HG03064 (cell line): ENCODE data around the gene SEMA5A.

Experiments
- ATAC-seq: cut with Tn5 transposase; IDR thresholded peaks from one replicate; pipeline ENCODE4 v1.9.1; 2021; ENCODE audit warnings: low read depth; ENCODE audit not compliant: unreplicated experiment

The SEMA5A gene

GRCh38 chr5:9051779-9052178 lies 494.1 kb downstream of the SEMA5A start:
- no peak for ATAC-seq

- ATAC-seq = no peak
Observed at GRCh38 chr5:9047932-9048331, 497.9 kb downstream of the SEMA5A start.

GRCh38 chr5:9046756-9047481 lies 499.0 kb downstream of the SEMA5A start:
- no peak for ATAC-seq

DNA sequence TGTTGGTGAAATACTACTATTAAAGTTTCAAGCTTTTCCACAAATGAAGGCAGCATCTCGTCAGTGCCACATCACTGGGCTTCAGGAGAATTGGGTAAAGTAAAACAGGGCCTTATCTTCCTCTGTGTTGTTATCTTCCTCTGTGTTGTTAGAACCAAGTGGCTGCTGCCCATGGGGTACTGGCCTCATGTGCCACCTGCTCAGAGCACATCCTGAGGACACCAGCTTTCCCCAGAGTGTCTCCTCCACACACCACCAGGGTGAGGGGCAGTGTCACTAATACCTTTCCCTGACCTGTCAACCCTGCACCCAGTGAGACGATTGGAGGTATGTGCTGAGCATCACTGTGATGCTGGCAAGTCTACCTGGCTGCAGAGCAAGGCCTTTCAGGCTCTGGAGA lies 499.9 kb downstream of the SEMA5A start:
- no peak for ATAC-seq

DNA sequence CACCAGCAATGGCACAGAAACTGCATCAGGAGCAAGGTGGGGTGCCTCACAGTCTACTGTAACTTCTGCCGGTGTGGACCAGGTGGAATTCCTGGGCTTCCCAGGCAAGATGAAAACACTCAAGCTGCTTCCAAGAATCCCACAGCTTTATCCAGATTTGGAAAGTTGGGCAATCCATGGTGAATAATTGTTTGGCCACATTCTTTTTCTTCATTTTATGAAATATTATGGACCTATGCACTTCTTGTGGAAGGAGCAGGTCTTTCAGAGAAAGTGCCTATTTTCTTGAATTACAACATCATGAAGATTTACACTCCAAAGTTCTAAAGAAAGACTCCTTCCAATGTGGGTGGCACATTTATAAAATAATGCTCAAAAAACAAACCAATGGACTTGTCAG lies 503.6 kb downstream of the SEMA5A start:
- no peak for ATAC-seq

- ATAC-seq = no peak
Observed at GRCh38 chr5:9040475-9040874, 505.4 kb downstream of the SEMA5A start.

DNA sequence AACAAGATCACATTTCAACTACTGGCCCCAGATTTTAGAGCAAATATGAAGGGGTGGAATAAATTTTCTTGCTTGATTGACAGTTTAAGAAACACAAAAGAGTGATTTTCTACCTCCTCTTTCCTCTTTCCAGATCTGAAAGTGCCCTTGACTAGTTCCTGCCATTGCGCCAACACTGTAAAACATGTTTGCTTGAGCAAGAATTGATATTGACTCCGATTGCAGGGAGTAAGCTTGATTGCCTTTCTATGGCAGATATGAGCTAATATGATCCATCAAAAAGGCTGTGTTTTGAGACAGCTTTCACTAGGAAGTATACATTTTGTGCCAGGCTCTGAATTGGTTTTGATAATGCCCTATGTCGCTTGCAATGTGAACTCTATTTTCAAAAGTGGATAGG lies 508.8 kb downstream of the SEMA5A start:
- ATAC-seq = no peak

GRCh38 chr5:9035346-9035745 lies 510.5 kb downstream of the SEMA5A start:
- ATAC-seq = no peak

GRCh38 chr5:9034649-9035048 lies 511.2 kb downstream of the SEMA5A start:
- no peak for ATAC-seq

DNA sequence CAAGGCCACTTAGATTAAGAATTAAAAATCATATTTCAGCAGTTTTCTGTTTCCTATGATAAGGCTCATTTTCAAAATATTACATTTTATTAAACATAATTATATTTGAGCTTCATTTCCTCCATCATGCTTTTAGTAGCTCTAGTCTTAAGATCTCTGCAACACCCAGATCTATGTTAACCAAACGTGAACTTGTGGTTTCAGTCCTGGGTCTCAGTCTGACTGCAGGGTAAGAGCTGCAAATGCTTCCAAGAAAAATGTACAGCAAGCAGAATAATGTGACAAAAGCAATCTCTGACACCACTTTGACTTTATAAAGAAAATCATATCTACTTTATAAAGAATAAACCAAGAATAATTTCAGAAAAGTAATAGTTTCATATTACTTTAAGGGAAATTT lies 512.4 kb downstream of the SEMA5A start:
- no peak for ATAC-seq

- no peak for ATAC-seq
Observed at GRCh38 chr5:9025942-9026341, 519.9 kb downstream of the SEMA5A start.

GRCh38 chr5:9020996-9021395 lies 524.9 kb downstream of the SEMA5A start:
- no peak for ATAC-seq

GRCh38 chr5:9015937-9016270 lies 530.0 kb downstream of the SEMA5A start:
- ATAC-seq = no peak

- no peak for ATAC-seq
Observed at GRCh38 chr5:9015260-9015936, 530.5 kb downstream of the SEMA5A start.

DNA sequence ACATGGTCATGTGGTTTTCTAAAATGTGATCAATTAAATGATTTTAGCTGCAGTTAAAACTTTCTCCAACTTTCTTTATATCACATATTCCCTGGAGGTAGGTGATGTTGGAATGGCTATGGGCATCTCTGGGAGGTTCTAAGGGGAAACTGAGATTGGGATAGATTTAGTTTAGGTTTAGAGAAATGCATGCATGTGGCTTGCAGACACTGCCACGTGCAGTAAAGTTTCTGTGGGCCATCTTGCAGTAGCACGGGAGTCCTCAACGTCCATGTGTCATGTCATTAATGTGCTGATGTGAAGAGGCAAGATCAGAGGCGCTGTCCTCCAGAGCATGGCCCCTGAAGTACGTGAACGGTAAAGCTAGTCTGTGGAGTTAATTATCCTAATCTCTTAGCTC lies 532.7 kb downstream of the SEMA5A start:
- no peak for ATAC-seq

- no peak for ATAC-seq
Observed at GRCh38 chr5:9009931-9010651, 535.8 kb downstream of the SEMA5A start.

DNA sequence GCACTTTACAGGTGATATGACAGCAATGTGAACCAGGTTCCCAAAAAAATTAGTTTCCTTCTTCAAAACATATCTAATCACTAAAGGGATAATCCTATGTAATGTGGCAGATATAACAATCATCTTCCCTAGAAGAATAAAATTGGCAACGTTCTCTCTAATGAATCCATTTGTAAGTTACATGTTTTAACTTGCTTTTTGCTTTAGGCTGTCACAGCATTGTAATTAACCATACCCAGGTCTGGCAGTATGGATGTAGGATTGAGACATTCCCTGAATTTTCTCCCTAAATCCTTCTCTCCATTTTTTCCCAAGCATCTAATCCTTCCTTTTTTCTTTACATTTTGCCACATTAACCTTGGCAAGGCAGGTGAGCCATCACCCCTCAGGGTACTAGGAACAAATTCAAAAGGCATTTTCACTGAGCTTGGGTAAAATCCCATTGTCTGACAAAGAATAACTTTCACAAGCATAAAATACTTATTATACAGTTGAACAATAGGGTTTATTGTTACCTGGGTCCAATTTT lies 548.3 kb downstream of the SEMA5A start:
- ATAC-seq = no peak

GRCh38 chr5:8993031-8993430 lies 552.8 kb downstream of the SEMA5A start:
- ATAC-seq = no peak
